Heart left ventricle (tissue), 13 donors: ENCODE results near the gene MAPKAP1.

Experiments used
- POLR2A ChIP-seq, 2 donors: fragments of 450-650 bp; IDR thresholded peaks; one replicate each; pipeline ENCODE4 v1.6.1; 2017; ENCODE audit warnings: antibody characterized with exemption in 2 of 2, mild to moderate bottlenecking in 2 of 2, moderate library complexity in 2 of 2
- TF ChIP-seq, protein P1 (sequence below), 12 donors: fragments of 200-600 bp; sonication (generic) in 4 of 12; IDR thresholded peaks; one replicate each; pipeline versions ENCODE4 v1.5.0 to v1.8.0; 2018 to 2022; ENCODE audit warnings: antibody characterized with exemption in 12 of 12, mild to moderate bottlenecking in 5 of 12
- donor health status: ischemic (EF 13 %, LVEDD 7.1; RV severe dilation, severe dysfunction).
- donor health status: DM: no; HTN: yes; CAD: no.
- donor health status: DM: no; HTN: no; CAD: no.
- donor health status: ischemic (EF 25% LVEDD 6.9; RV normal size, moderate dysfunction).
- donor health status: ischemic (EF 25% LVEDD 5.7; RV mildly dilated, moderate dysfunction).
- donor health status: ischemic (EF 35%, LVEDD 5.7; RV mildly dilated, moderate dysfunction).
- donor health status: nonischemic (EF 11% LVEDD 7.7; RV severe dilation, severe dysfunction).
- donor health status: DM: yes; HTN: yes; CAD: no.
- donor health status: PGD.
- donor health status: ischemic (EF 29% LVEDD 5.4; RV normal size, mild dysfunction).
- donor health status: nonischemic (EF 23%, LVEDD 6.1; RV moderate dilation, normal function).

DNA sequence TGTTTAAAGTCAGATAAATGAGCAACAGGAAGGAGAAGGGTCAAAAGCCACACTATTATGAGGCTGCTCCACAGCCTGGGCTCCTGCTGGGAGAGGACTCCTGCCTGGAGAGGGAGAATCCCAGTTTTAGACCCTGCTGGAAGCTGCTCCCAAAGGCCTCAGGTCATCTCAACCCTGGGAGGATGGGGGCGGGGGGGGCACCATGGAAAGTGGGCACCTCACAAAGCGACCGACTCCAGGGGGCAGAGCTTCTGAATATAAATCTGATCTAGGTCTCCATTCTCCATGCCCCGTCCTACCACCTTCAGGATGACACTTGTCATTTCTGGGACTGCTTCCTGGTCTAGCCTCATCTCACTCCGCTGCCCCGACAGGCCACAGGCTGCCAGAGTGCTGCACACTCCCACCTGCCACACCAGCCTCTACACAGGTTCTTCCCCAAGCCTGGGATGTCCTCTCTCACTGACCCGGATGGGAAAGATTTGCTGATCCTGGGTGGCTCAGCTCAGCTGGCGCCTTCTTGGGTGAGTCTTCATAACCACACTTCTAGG, 262.0 kb downstream of the MAPKAP1 start:
- TF ChIP-seq, protein P1, sequence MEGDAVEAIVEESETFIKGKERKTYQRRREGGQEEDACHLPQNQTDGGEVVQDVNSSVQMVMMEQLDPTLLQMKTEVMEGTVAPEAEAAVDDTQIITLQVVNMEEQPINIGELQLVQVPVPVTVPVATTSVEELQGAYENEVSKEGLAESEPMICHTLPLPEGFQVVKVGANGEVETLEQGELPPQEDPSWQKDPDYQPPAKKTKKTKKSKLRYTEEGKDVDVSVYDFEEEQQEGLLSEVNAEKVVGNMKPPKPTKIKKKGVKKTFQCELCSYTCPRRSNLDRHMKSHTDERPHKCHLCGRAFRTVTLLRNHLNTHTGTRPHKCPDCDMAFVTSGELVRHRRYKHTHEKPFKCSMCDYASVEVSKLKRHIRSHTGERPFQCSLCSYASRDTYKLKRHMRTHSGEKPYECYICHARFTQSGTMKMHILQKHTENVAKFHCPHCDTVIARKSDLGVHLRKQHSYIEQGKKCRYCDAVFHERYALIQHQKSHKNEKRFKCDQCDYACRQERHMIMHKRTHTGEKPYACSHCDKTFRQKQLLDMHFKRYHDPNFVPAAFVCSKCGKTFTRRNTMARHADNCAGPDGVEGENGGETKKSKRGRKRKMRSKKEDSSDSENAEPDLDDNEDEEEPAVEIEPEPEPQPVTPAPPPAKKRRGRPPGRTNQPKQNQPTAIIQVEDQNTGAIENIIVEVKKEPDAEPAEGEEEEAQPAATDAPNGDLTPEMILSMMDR (IDR thresholded peaks at IDR 0.05), result no peak
- TF ChIP-seq POLR2A (IDR thresholded peaks at IDR 0.05), result no peak
